Lower leg skin (tissue), 3 donors: ENCODE results near the gene FBXW5.

Experiments used
- POLR2A ChIP-seq, 2 donors: fragments of 450-650 bp; IDR thresholded peaks; one replicate each; pipeline ENCODE4 v1.6.1; 2016 to 2017; ENCODE audit warnings: antibody characterized with exemption in 2 of 2, mild to moderate bottlenecking in 1 of 2, moderate library complexity in 1 of 2
- TF ChIP-seq, protein P1 (sequence below), 3 donors: fragments of 450-650 bp; IDR thresholded peaks; one replicate each; pipeline ENCODE4 v1.5.1; 2016; ENCODE audit warnings: antibody characterized with exemption in 3 of 3, mild to moderate bottlenecking in 3 of 3, moderate library complexity in 2 of 3

DNA sequence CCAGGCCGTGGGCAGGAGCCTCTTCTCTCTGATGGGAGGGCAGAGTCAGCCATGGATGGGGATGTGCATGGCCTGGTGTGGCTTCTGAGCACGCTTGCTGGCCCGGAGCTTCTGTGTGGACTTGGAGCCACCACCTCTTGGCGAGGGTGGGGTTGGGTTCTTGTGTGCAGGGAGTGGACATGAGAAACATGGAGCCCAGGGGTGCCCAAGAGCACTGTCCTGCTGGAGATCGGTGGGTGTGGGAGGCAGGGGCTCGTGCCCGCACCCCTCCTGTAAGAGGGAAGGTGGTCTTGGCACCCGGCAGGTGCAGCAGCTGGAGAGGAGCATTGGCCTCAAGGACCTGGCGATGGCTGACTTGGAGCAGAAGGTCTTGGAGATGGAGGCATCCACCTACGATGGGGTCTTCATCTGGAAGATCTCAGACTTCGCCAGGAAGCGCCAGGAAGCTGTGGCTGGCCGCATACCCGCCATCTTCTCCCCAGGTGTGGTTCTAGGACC lies 23.8 kb downstream of the FBXW5 start:
- TF ChIP-seq, protein P1, sequence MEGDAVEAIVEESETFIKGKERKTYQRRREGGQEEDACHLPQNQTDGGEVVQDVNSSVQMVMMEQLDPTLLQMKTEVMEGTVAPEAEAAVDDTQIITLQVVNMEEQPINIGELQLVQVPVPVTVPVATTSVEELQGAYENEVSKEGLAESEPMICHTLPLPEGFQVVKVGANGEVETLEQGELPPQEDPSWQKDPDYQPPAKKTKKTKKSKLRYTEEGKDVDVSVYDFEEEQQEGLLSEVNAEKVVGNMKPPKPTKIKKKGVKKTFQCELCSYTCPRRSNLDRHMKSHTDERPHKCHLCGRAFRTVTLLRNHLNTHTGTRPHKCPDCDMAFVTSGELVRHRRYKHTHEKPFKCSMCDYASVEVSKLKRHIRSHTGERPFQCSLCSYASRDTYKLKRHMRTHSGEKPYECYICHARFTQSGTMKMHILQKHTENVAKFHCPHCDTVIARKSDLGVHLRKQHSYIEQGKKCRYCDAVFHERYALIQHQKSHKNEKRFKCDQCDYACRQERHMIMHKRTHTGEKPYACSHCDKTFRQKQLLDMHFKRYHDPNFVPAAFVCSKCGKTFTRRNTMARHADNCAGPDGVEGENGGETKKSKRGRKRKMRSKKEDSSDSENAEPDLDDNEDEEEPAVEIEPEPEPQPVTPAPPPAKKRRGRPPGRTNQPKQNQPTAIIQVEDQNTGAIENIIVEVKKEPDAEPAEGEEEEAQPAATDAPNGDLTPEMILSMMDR (IDR thresholded peaks at IDR 0.05) = no peak
- TF ChIP-seq POLR2A (IDR thresholded peaks at IDR 0.05) = no peak
